T-cell (primary cell): Measurements from ENCODE around the gene AIG1. TPM values are rescaled to one million over a fixed set of nuclear protein-coding genes. Genes with fewer than 3 reads are reported as not detected.

Experiments used
- ATAC-seq, 4 experiments: fragments of 200-7000 bp in 3 of 4; fragments of 150-1000 bp in 1 of 4; cut with Tn5 transposase; replicated peaks in 1 of 4; 1 replicate in 3 of 4; 2 replicates in 1 of 4; pipeline ENCODE4 v1.10.0; 2021; ENCODE audit warnings: moderate library complexity in 3 of 4, mild to moderate bottlenecking in 2 of 4, moderate number of reproducible peaks in 1 of 4
- CTCF ChIA-PET, 2 donors: fragments of 300-600 bp; sonication (Branson Sonifier 250); formaldehyde crosslinking; loops; one replicate each; lab custom pipeline; 2022; ENCODE audit warnings: antibody characterized with exemption in 2 of 2; lab: Charles Lee
- POLR2A ChIA-PET, 2 donors: fragments of 300-600 bp; sonication (Branson Sonifier 250); formaldehyde crosslinking; loops; one replicate each; lab custom pipeline; 2022; ENCODE audit warnings: antibody characterized with exemption in 2 of 2; lab: Charles Lee
- DNase-seq, 35 experiments: peaks; one replicate each; pipeline versions ENCODE4 v3.0.0 to v3.0.0-alpha.2; 2013 to 2023
- H3K27ac ChIP-seq: one replicate; pipeline ENCODE4 v1.5.1; 2013; ENCODE audit warnings: low read length
- H3K27me3 ChIP-seq, 2 experiments: replicated peaks in 1 of 2; 1 replicate in 1 of 2; 2 replicates in 1 of 2; pipeline versions ENCODE4 v1.6.1 to v1.7.0; 2013; ENCODE audit warnings: low read length in 1 of 2, mixed read lengths in 1 of 2; ENCODE audit not compliant: control insufficient read depth in 2 of 2, insufficient read depth in 2 of 2; ENCODE audit errors: extremely low read depth in 1 of 2
- H3K36me3 ChIP-seq, 2 donors: 1 replicate in 1 of 2; 2 replicates in 1 of 2; pipeline versions ENCODE4 v1.6.1 to v1.7.0; 2013; ENCODE audit warnings: low read length in 1 of 2; ENCODE audit not compliant: control insufficient read depth in 2 of 2, insufficient read depth in 1 of 2; ENCODE audit errors: extremely low read depth in 1 of 2
- H3K4me1 ChIP-seq, 2 experiments: 1 replicate in 1 of 2; 2 replicates in 1 of 2; pipeline versions ENCODE4 v1.6.1 to v1.7.0; 2013; ENCODE audit warnings: low read length in 2 of 2, mixed read lengths in 1 of 2; ENCODE audit not compliant: insufficient read depth in 2 of 2, control insufficient read depth in 1 of 2; ENCODE audit errors: extremely low read depth in 1 of 2
- H3K4me3 ChIP-seq, 2 donors: 1 replicate in 1 of 2; 2 replicates in 1 of 2; pipeline versions ENCODE4 v1.5.1 to v1.7.0; 2013; ENCODE audit warnings: mild to moderate bottlenecking in 2 of 2, low read length in 1 of 2, moderate library complexity in 1 of 2; ENCODE audit not compliant: control insufficient read depth in 1 of 2; ENCODE audit errors: extremely low read depth in 1 of 2
- H3K9me3 ChIP-seq: 2 replicates; pipeline ENCODE4 v1.7.0; 2013
- H3K27ac Mint-ChIP-seq, 2 donors: one replicate each; pipeline ENCODE4 v1.8.0; 2020 to 2021; ENCODE audit warnings: mild to moderate bottlenecking in 2 of 2, mixed read lengths in 2 of 2
- H3K27me3 Mint-ChIP-seq, 2 donors: one replicate each; pipeline ENCODE4 v1.8.0; 2021 to 2022; ENCODE audit warnings: mixed read lengths in 2 of 2
- H3K36me3 Mint-ChIP-seq: one replicate; pipeline ENCODE4 v1.8.0; 2021; ENCODE audit warnings: mixed read lengths
- H3K4me1 Mint-ChIP-seq, 3 donors: one replicate each; pipeline ENCODE4 v1.8.0; 2020 to 2022; ENCODE audit warnings: mixed read lengths in 3 of 3, mild to moderate bottlenecking in 1 of 3
- H3K4me3 Mint-ChIP-seq, 3 donors: one replicate each; pipeline ENCODE4 v1.8.0; 2020 to 2022; ENCODE audit warnings: mild to moderate bottlenecking in 3 of 3, mixed read lengths in 3 of 3, moderate library complexity in 3 of 3
- H3K9me3 Mint-ChIP-seq, 3 donors: one replicate each; pipeline ENCODE4 v1.8.0; 2020 to 2022; ENCODE audit warnings: mixed read lengths in 3 of 3
- WGBS: methylation state at CpG from one replicate; pipeline ENCODE4 v1.1.5; 2013; ENCODE audit warnings: missing lambda C conversion rate; ENCODE audit not compliant: insufficient coverage; 5-methylcytosine and 5-hydroxymethylcytosine counted together
- total RNA-seq, 35 experiments: library from RNA in 6 of 35; stranded (reverse) in 6 of 35; fragments of 120-200 nt in 1 of 35; gene quantifications; one replicate each; pipeline versions ENCODE4 v1.2.1 to v1.2.4 and lab custom pipeline; 2013 to 2026

Gene AIG1
- total RNA-seq, 5 donors from 2014 or later (not counting 1 experiment from before 2014, with no cell fraction given) = 6.0 to 13.4 (median 7.6) TPM

GRCh38 chr6:143215771-143216170 is 155.1 kb downstream of the AIG1 start:
- Histone ChIP-seq H3K4me1 (no peaks in the 10 kb centered on the region), H3K36me3 (no peaks in the 10 kb centered on the region), H3K27ac (no peak overlapping the region), H3K4me3 (no peak overlapping the region), H3K27me3 (no peaks in the 10 kb centered on the region), H3K9me3 (no peaks in the 10 kb centered on the region)
- Mint-ChIP-seq H3K4me3 (no peak overlapping the region), H3K36me3 (peaks cover 9% of the 10 kb centered on the region), H3K9me3 (no peaks in the 10 kb centered on the region), H3K27ac (no peak overlapping the region), H3K27me3 (no peaks in the 10 kb centered on the region), H3K4me1 (no peaks in the 10 kb centered on the region)
- ATAC-seq (no peak), DNase-seq (no peak)
- CTCF ChIA-PET = interaction anchor here in 1 of 2 donors (0.6 kb wide), 1 partner anchor 11 kb away, joined by 5 read pairs; no protein-coding TSS in a partner anchor
- no CpG with 5 or more reads among the region's 1 CpG for WGBS
- POLR2A ChIA-PET = no interaction called here

GRCh38 chr6:143218233-143218632 is 157.5 kb downstream of the AIG1 start:
- CTCF ChIA-PET = no interaction called here

GRCh38 chr6:143221698-143222097 is 161.0 kb downstream of the AIG1 start:
- Histone ChIP-seq H3K27me3 (no peaks in the 10 kb centered on the region), H3K36me3 (no peaks in the 10 kb centered on the region), H3K27ac (no peak overlapping the region), H3K4me1 (no peaks in the 10 kb centered on the region), H3K4me3 (no peak overlapping the region), H3K9me3 (no peaks in the 10 kb centered on the region)
- ATAC-seq = no peak
- no peak overlapping the region for H3K4me3 Mint-ChIP-seq
- no peaks in the 10 kb centered on the region for H3K4me1 Mint-ChIP-seq
- no peak overlapping the region for H3K27ac Mint-ChIP-seq
- peaks cover 11% of the 10 kb centered on the region for H3K36me3 Mint-ChIP-seq
- DNase-seq = no peak
- H3K9me3 Mint-ChIP-seq = no peaks in the 10 kb centered on the region
- CTCF ChIA-PET = interaction anchor here in 1 of 2 donors (0.8 to 0.9 kb wide), 2 partner anchors 8 to 31 kb away, joined by 3 read pairs; no protein-coding TSS in a partner anchor
- POLR2A ChIA-PET = no interaction called here
- no CpG with 5 or more reads among the region's 5 CpGs for WGBS
- no peaks in the 10 kb centered on the region for H3K27me3 Mint-ChIP-seq

More at GRCh38 chr6:143218233-143218632, 157.5 kb downstream of the AIG1 start:
- no peak overlapping the region for H3K4me3 Mint-ChIP-seq
- no peaks in the 10 kb centered on the region for H3K9me3 ChIP-seq
- no peak overlapping the region for H3K27ac Mint-ChIP-seq
- no peaks in the 10 kb centered on the region for H3K4me1 ChIP-seq
- H3K36me3 ChIP-seq = no peaks in the 10 kb centered on the region
- no peaks in the 10 kb centered on the region for H3K9me3 Mint-ChIP-seq
- 73% methylated on average over 2 of the region's 5 CpGs for WGBS
- no peak overlapping the region for H3K4me3 ChIP-seq
- H3K27me3 ChIP-seq = no peaks in the 10 kb centered on the region
- no peaks in the 10 kb centered on the region for H3K27me3 Mint-ChIP-seq
- POLR2A ChIA-PET = no interaction called here
- H3K36me3 Mint-ChIP-seq = peaks cover 9% of the 10 kb centered on the region
- no peak overlapping the region for H3K27ac ChIP-seq
- ATAC-seq (no peak), DNase-seq (no peak)
- H3K4me1 Mint-ChIP-seq = no peaks in the 10 kb centered on the region

GRCh38 chr6:143222310-143222709 is 161.6 kb downstream of the AIG1 start:
- Mint-ChIP-seq H3K27me3 (no peaks in the 10 kb centered on the region), H3K4me3 (no peak overlapping the region), H3K4me1 (no peaks in the 10 kb centered on the region), H3K36me3 (peaks cover 11% of the 10 kb centered on the region), H3K27ac (no peak overlapping the region), H3K9me3 (no peaks in the 10 kb centered on the region)
- H3K27me3 ChIP-seq = no peaks in the 10 kb centered on the region
- no peaks in the 10 kb centered on the region for H3K4me1 ChIP-seq
- DNase-seq = no peak
- no peak for ATAC-seq
- no peak overlapping the region for H3K4me3 ChIP-seq
- no peaks in the 10 kb centered on the region for H3K36me3 ChIP-seq
- ChIA-PET CTCF (no interaction called here), POLR2A (no interaction called here)
- H3K27ac ChIP-seq = no peak overlapping the region
- 93% methylated on average over 4 of the region's 5 CpGs for WGBS
- H3K9me3 ChIP-seq = no peaks in the 10 kb centered on the region

- Mint-ChIP-seq H3K4me3 (no peak overlapping the region), H3K27ac (no peak overlapping the region), H3K27me3 (no peaks in the 10 kb centered on the region), H3K9me3 (no peaks in the 10 kb centered on the region), H3K36me3 (peaks cover 11% of the 10 kb centered on the region), H3K4me1 (no peaks in the 10 kb centered on the region)
- Histone ChIP-seq H3K27ac (no peak overlapping the region), H3K9me3 (no peaks in the 10 kb centered on the region), H3K4me1 (no peaks in the 10 kb centered on the region), H3K36me3 (no peaks in the 10 kb centered on the region), H3K4me3 (no peak overlapping the region), H3K27me3 (no peaks in the 10 kb centered on the region)
- ChIA-PET CTCF (no interaction called here), POLR2A (no interaction called here)
- ATAC-seq = no peak
- no CpG with 5 or more reads among the region's 2 CpGs for WGBS
- no peak for DNase-seq
These were observed 162.1 kb downstream of the AIG1 start for GRCh38 chr6:143222801-143223231.

GRCh38 chr6:143223895-143224294 is 163.2 kb downstream of the AIG1 start:
- ATAC-seq (no peak), DNase-seq (no peak)
- Mint-ChIP-seq H3K4me3 (no peak overlapping the region), H3K9me3 (no peaks in the 10 kb centered on the region), H3K27ac (no peak overlapping the region), H3K4me1 (no peaks in the 10 kb centered on the region), H3K27me3 (no peaks in the 10 kb centered on the region), H3K36me3 (peaks cover 17% of the 10 kb centered on the region)
- ChIA-PET POLR2A (no interaction called here), CTCF (no interaction called here)
- H3K27ac ChIP-seq = no peak overlapping the region
- H3K9me3 ChIP-seq = no peaks in the 10 kb centered on the region
- no peaks in the 10 kb centered on the region for H3K4me1 ChIP-seq
- H3K4me3 ChIP-seq = no peak overlapping the region
- H3K27me3 ChIP-seq = no peaks in the 10 kb centered on the region
- 96% methylated on average over 3 of the region's 8 CpGs for WGBS
- no peaks in the 10 kb centered on the region for H3K36me3 ChIP-seq

- no peak for DNase-seq
- Mint-ChIP-seq H3K27me3 (no peaks in the 10 kb centered on the region), H3K27ac (no peak overlapping the region), H3K9me3 (no peaks in the 10 kb centered on the region), H3K4me1 (no peaks in the 10 kb centered on the region), H3K36me3 (peaks cover 16% of the 10 kb centered on the region), H3K4me3 (no peak overlapping the region)
- CTCF ChIA-PET = no interaction called here
- no peaks in the 10 kb centered on the region for H3K36me3 ChIP-seq
- no peak overlapping the region for H3K4me3 ChIP-seq
- no peaks in the 10 kb centered on the region for H3K4me1 ChIP-seq
- POLR2A ChIA-PET = no interaction called here
- ATAC-seq = no peak
- H3K27ac ChIP-seq = no peak overlapping the region
- H3K9me3 ChIP-seq = no peaks in the 10 kb centered on the region
- no peaks in the 10 kb centered on the region for H3K27me3 ChIP-seq
- 90% methylated on average over 2 of the region's 3 CpGs for WGBS
These were observed 163.8 kb downstream of the AIG1 start for GRCh38 chr6:143224516-143224915.
